ENCODE measurements around the gene CYP3A7. TPM values are rescaled to one million over a fixed set of nuclear protein-coding genes. Genes with fewer than 3 reads are reported as not detected.
"Not testable (repeated sequence)": the region's sequence is repeated elsewhere in the genome, so short reads cannot be mapped to it uniquely, and the experiment has no call there.

CYP3A7 gene
- total RNA-seq, 1 experiment from 2014 or later, result not detected

- TF ChIP-seq, protein P1, sequence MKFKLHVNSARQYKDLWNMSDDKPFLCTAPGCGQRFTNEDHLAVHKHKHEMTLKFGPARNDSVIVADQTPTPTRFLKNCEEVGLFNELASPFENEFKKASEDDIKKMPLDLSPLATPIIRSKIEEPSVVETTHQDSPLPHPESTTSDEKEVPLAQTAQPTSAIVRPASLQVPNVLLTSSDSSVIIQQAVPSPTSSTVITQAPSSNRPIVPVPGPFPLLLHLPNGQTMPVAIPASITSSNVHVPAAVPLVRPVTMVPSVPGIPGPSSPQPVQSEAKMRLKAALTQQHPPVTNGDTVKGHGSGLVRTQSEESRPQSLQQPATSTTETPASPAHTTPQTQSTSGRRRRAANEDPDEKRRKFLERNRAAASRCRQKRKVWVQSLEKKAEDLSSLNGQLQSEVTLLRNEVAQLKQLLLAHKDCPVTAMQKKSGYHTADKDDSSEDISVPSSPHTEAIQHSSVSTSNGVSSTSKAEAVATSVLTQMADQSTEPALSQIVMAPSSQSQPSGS (CRISPR knock-in tag; IDR thresholded peaks at IDR 0.05; ENCODE audit: borderline replicate concordance, low read depth), result no peak
- no peak for TF ChIP-seq CREM (CRISPR knock-in tag; IDR thresholded peaks at IDR 0.05)
- TF ChIP-seq, protein P2, sequence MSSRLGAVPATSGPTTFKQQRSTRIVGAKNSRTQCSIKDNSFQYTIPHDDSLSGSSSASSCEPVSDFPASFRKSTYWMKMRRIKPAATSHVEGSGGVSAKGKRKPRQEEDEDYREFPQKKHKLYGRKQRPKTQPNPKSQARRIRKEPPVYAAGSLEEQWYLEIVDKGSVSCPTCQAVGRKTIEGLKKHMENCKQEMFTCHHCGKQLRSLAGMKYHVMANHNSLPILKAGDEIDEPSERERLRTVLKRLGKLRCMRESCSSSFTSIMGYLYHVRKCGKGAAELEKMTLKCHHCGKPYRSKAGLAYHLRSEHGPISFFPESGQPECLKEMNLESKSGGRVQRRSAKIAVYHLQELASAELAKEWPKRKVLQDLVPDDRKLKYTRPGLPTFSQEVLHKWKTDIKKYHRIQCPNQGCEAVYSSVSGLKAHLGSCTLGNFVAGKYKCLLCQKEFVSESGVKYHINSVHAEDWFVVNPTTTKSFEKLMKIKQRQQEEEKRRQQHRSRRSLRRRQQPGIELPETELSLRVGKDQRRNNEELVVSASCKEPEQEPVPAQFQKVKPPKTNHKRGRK (CRISPR knock-in tag; IDR thresholded peaks at IDR 0.05; ENCODE audit: borderline replicate concordance), result no peak
- TF ChIP-seq, protein P3, sequence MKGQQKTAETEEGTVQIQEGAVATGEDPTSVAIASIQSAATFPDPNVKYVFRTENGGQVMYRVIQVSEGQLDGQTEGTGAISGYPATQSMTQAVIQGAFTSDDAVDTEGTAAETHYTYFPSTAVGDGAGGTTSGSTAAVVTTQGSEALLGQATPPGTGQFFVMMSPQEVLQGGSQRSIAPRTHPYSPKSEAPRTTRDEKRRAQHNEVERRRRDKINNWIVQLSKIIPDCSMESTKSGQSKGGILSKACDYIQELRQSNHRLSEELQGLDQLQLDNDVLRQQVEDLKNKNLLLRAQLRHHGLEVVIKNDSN (CRISPR knock-in tag; IDR thresholded peaks at IDR 0.05), result no peak
- no peak for TF ChIP-seq ELF4 (CRISPR knock-in tag; IDR thresholded peaks at IDR 0.05; ENCODE audit: low read depth)
- no peak for TF ChIP-seq EMX1 (CRISPR knock-in tag; IDR thresholded peaks at IDR 0.05)
- TF ChIP-seq, protein P4, sequence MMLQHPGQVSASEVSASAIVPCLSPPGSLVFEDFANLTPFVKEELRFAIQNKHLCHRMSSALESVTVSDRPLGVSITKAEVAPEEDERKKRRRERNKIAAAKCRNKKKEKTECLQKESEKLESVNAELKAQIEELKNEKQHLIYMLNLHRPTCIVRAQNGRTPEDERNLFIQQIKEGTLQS (CRISPR knock-in tag; conservative IDR thresholded peaks at IDR 0.05), result no peak
- no peak for TF ChIP-seq ZNF671 (CRISPR knock-in tag; IDR thresholded peaks at IDR 0.05)
- no peak for TF ChIP-seq ESRRA (CRISPR knock-in tag; IDR thresholded peaks at IDR 0.05; ENCODE audit: borderline replicate concordance)
- no peak for TF ChIP-seq RORB (CRISPR knock-in tag; IDR thresholded peaks at IDR 0.05)
- TF ChIP-seq TP53 (CRISPR knock-in tag; IDR thresholded peaks at IDR 0.05), result no peak
- no peak for TF ChIP-seq IRF1 (CRISPR knock-in tag; IDR thresholded peaks at IDR 0.05)
- CTCF ChIA-PET, result interaction anchor here (0.7 to 1.0 kb wide), 4 partner anchors 61 to 168 kb away, joined by 3 to 4 read pairs (median 3); partner anchors contain the start of gene FAM200A
- Mint-ChIP-seq H3K4me1 (peaks cover 19% of the 10 kb centered on the region), H3K36me3 (no peaks in the 10 kb centered on the region), H3K9me3 (peaks cover 28% of the 10 kb centered on the region), H3K27me3 (ENCODE audit: low read depth) (peaks cover 17% of the 10 kb centered on the region; the same call in 1 of the 2 replicates), H3K4me3 (no peak overlapping the region), H3K27ac (peak overlapping the region; percentile 36; the same call in 1 of the 2 replicates)
- ATAC-seq, result no peak
- DNase-seq (ENCODE audit: low spot score), result no peak
- POLR2A ChIA-PET, result interaction anchor here (0.5 kb wide), 1 partner anchor 433 kb away, joined by 3 read pairs; no protein-coding TSS in a partner anchor
These were observed 41.9 kb downstream of the CYP3A7 start for GRCh38 chr7:99693100-99693426.

- not testable (repeated sequence) for DNase-seq (ENCODE audit: low spot score); H3K36me3 Mint-ChIP-seq; H3K4me3 Mint-ChIP-seq; H3K27ac Mint-ChIP-seq; ATAC-seq
- Mint-ChIP-seq H3K27me3 (ENCODE audit: low read depth) (peaks cover 17% of the 10 kb centered on the region), H3K9me3 (peaks cover 33% of the 10 kb centered on the region), H3K4me1 (peaks cover 19% of the 10 kb centered on the region)
- ChIA-PET POLR2A (interaction anchor here (0.5 kb wide), 1 partner anchor 434 kb away, joined by 3 read pairs; no protein-coding TSS in a partner anchor), CTCF (interaction anchor here (0.7 to 1.0 kb wide), 2 partner anchors 64 to 167 kb away, joined by 3 read pairs; no protein-coding TSS in a partner anchor)
These were observed 42.4 kb downstream of the CYP3A7 start for GRCh38 chr7:99692563-99692962.

- H3K27ac Mint-ChIP-seq; H3K4me3 Mint-ChIP-seq; DNase-seq (ENCODE audit: low spot score); ATAC-seq; CTCF ChIA-PET; POLR2A ChIA-PET; H3K36me3 Mint-ChIP-seq: not testable (repeated sequence)
- Mint-ChIP-seq H3K27me3 (ENCODE audit: low read depth) (peaks cover 23% of the 10 kb centered on the region), H3K9me3 (peaks cover 42% of the 10 kb centered on the region), H3K4me1 (peaks cover 19% of the 10 kb centered on the region)
These were observed 43.3 kb downstream of the CYP3A7 start for GRCh38 chr7:99691658-99692057.

DNA sequence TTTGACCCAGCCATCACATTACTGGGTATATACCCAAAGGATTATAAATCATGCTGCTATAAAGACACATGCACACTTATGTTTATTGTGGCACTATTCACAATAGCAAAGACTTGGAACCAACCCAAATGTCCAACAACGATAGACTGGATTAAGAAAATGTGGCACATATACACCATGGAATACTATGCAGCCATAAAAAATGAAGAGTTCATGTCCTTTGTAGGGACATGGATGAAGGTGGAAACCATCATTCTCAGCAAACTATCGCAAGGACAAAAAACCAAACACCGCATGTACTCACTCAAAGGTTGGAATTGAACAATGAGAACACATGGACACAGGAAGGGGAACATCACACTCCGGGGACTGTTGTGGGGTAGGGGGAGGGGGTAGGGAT is 44.1 kb downstream of the CYP3A7 start:
- CTCF ChIA-PET; H3K4me3 Mint-ChIP-seq; H3K27ac Mint-ChIP-seq; POLR2A ChIA-PET; DNase-seq (ENCODE audit: low spot score); ATAC-seq; H3K36me3 Mint-ChIP-seq: not testable (repeated sequence)
- Mint-ChIP-seq H3K27me3 (ENCODE audit: low read depth) (peaks cover 24% of the 10 kb centered on the region), H3K9me3 (peaks cover 45% of the 10 kb centered on the region), H3K4me1 (peaks cover 19% of the 10 kb centered on the region)

- Mint-ChIP-seq H3K36me3 (peaks cover 16% of the 10 kb centered on the region), H3K9me3 (peaks cover 66% of the 10 kb centered on the region), H3K27me3 (ENCODE audit: low read depth) (peaks cover 36% of the 10 kb centered on the region)
- H3K4me1 Mint-ChIP-seq; H3K4me3 Mint-ChIP-seq; H3K27ac Mint-ChIP-seq; CTCF ChIA-PET; ATAC-seq; DNase-seq (ENCODE audit: low spot score); POLR2A ChIA-PET: not testable (repeated sequence)
These were observed 49.0 kb downstream of the CYP3A7 start for GRCh38 chr7:99685871-99686608.

All from WTC11 (cell line).